VCaP (cell line): Measurements from ENCODE around the gene KDM2B.

Source experiments
- H3K27ac ChIP-seq: fragments of 450-650 bp; 2 replicates; pipeline ENCODE4 v1.5.1; 2017
- CTCF ChIP-seq: fragments of 450-650 bp; conservative IDR thresholded peaks from 2 replicates; pipeline ENCODE4 v1.5.1; 2017; ENCODE audit warnings: mild to moderate bottlenecking, moderate library complexity

KDM2B gene

GRCh38 chr12:121576851-121577391 lies 3.9 kb downstream of the KDM2B start:
- H3K27ac ChIP-seq: no peak overlapping the region
- TF ChIP-seq CTCF: no peak

- no peak overlapping the region for H3K27ac ChIP-seq
- no peak for TF ChIP-seq CTCF
Observed at GRCh38 chr12:121575952-121576625, 4.7 kb downstream of the KDM2B start.

GRCh38 chr12:121575051-121575450 lies 5.8 kb downstream of the KDM2B start:
- no peak for TF ChIP-seq CTCF
- H3K27ac ChIP-seq: no peak overlapping the region

GRCh38 chr12:121574025-121574424 lies 6.8 kb downstream of the KDM2B start:
- no peak overlapping the region for H3K27ac ChIP-seq
- no peak for TF ChIP-seq CTCF

- no peak for TF ChIP-seq CTCF
Observed at GRCh38 chr12:121571920-121572319, 8.9 kb downstream of the KDM2B start.

GRCh38 chr12:121570467-121571283 lies 10.1 kb downstream of the KDM2B start:
- TF ChIP-seq CTCF: no peak

More at GRCh38 chr12:121571920-121572319, 8.9 kb downstream of the KDM2B start:
- H3K27ac ChIP-seq: no peak overlapping the region

GRCh38 chr12:121568971-121569751 lies 11.7 kb downstream of the KDM2B start:
- no peak overlapping the region for H3K27ac ChIP-seq
- TF ChIP-seq CTCF: no peak

More at GRCh38 chr12:121570467-121571283, 10.1 kb downstream of the KDM2B start:
- no peak overlapping the region for H3K27ac ChIP-seq
